GM19025 (cell line): Measurements from ENCODE around the gene CACNA1D.
"Not testable (repeated sequence)": the region's sequence is repeated elsewhere in the genome, so short reads cannot be mapped to it uniquely, and the experiment has no call there.

Experiments
- ATAC-seq: cut with Tn5 transposase; IDR thresholded peaks from one replicate; pipeline ENCODE4 v1.9.1; 2021; ENCODE audit warnings: mild to moderate bottlenecking, low read depth, moderate library complexity; ENCODE audit not compliant: unreplicated experiment

Gene CACNA1D

DNA sequence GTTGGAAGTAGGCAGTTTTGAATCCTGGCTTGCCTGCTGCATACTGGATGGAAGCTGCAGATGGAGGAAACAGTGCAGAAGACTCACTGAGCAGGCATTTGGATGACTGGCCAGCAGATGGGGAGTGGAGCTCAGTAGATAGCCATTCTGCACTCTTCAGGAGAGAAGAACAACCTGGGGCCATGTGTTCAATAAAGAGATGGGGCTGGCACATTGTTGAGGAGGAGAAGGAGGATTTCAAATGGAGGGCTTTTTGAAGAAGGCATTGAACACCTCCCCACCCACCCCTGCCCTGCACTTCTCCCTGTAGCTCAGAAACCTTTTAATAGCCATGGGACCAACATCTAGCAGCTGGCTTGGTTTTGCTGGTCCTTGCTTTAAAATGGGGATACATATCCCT, 109.8 kb downstream of the CACNA1D start:
- ATAC-seq = no peak

DNA sequence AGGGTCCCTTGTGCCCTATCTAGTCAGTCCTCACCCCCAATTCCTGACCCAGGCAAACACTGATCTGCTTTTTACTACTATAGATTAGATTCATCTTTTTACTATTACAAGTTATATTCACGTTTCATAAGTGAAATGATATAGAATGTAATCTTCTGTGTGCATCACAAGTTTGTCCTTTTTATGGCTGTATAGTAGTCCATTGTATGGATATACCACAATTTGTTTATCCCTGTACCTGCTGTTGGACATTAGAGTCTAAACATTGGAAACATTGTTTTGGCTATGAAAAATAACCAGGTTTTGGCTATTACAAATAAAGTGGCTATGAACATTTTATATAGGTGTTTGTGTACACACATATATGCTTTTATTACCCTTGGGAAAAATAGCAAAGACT, 112.4 kb downstream of the CACNA1D start:
- ATAC-seq = no peak

DNA sequence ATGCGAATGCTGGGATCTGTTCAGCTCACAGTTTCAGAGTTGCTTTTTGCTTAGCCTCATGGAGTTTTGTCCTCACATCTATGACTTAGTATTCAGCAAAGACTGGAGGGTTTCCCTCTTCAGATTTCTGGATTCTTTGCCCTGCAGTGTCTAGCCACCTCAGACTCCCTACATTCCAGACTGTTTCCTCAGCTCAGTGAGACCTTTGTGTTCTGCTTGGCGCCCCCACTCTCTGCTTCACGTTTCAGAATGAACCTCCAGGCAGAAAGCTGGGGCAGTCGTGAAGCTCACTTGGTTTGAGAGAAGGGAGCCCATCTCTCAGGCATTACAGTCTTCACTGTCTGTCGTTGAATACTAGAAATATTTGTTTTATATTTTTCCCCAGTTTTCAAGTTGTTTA, 118.1 kb downstream of the CACNA1D start:
- no peak for ATAC-seq

DNA sequence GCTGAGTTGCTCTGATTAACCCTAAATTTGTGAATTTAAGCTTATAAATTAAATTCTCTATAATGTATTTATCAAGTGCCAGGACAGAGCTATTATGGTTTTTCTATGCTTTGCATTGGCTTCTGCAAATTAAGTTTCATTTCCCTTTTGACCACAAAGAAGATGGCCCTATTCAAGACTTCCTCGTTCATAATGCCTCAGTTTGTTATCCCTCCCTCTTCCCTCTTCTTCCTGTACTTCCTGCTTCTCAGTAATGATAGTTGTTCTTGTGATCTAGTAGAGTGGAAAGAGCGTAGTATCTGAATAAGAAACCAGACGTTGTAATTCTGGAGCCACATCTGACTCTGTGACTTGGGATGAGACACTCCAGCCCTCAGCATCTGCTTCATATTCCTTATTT, 118.7 kb downstream of the CACNA1D start:
- ATAC-seq = no peak

DNA sequence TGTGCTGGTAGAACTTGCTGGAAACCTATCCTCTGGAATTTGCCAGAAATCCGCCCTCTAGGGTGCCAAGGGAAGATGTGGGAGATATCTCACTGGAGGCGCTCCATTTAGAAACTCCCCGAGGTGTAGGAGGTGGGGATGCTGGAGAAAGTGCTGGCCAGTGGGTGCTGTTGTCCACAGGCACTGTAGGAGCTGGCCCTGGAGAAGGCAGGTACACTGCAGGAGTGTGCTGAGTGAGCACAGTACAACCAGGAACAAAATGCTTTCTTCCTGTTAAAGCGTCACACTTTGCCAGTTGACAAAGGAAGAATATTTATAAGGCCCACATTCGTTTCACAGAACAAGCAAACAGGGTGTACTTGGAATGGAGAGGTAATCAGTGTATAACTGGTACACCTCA, 119.9 kb downstream of the CACNA1D start:
- no peak for ATAC-seq

DNA sequence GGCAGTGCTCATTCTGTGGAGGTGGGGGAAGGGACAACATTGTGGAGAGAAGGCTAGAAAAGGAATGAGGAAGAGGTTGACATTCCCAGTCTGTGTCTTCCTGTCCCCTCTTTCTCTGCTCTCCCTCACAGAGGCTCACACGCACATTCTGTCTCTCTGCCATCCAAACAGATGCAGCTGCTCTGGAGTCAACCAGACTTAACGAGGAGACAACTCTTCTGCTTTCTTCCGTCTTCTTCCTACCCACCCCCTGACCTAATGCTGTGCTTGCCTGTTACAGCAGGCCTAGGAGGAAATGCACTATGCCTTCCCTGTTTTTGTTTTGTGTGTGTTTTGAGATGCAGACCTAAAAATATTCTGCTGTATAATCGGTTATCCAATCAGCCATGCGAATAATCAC, 121.9 kb downstream of the CACNA1D start:
- no peak for ATAC-seq

DNA sequence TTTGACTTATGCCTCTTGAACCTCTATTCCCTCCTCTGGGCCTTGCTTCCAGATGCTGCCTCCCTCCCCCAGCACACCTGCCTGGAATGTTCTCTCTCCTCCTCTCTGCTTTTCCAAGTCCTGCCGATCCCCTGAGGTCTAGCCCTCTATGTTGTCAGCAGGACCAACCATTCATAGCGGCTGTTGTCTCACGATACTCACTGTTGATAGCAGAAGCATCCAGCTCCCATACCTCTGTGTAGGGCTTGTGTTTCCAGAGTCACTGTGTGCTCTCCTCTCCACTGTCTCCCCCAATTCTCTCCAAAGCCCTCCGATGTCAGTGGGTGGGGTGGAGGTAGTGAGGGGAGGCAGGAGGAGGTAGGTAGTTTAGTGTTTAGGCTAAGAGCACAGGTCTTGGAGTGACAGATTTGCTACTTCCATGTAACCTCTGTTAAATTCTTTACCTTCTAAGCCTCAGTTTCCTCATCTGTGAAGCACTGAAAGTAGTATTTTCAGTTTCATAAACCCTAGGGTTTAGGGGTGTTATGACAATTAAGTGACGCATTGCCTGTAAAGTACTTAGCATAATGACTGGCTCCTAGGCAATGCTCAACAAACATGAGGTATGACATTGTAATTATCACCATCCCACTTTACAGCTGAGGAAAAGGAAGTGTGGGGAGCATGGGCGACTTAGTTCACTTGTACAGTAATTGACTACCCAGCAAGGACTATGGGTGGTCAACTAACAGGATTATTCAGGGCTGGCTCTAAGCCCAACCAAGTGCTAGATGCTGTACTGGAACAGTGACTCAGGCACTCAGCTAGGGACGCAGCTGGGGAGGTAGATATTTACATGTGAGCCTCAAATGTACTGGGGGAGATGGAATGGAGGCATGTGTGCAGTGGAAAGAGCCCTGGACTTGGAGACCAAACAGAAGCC, 122.8 kb downstream of the CACNA1D start:
- ATAC-seq = no peak

DNA sequence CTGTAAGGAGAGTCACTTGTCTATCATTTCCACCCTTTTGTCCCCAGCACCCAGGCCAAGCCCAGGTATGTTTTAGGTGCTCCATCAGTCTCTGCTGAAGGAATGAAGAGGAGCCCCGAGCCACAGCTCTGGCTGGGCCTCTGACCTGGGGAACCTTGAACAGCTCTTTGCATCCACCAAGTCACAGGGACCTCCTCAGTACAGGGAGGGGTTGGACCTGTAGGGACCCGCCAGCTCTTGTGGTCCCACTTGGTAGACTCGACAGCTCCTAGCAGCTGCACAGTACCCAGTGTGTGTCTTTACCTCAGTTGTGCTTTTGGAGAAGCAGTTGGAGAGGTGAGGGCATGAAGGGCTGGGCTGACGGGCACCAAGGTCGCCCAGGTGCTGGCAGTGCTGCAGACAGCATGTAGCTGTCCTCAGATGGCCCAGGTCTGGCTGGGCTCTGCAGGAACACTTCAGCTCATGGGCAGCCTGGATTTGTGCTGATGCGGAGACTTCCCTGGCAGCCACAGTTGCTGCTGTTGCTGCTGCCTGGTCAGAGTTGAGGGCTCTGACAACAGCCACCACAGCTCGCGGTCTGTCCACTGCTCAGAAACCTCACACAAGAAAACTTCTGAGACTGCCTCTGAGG, 123.6 kb downstream of the CACNA1D start:
- ATAC-seq = no peak

DNA sequence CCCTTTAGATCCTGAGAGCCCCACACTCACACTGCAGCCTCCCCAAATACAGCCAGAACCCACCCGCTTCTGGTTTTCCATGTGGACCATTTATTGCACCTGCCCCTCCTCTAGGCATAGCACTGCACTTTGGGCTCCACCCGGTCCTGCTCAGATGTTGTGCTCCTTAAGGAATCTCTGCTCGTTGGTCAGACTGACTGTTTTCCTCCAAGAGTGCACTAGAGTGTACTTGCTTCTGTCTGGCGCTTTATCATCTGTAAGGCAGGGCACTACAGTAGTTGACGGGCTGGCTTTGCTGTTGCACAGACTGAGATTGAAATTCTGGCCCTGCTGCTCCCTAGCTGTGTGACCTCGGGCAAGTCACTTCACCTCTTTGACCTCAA, 124.1 kb downstream of the CACNA1D start:
- ATAC-seq = no peak

DNA sequence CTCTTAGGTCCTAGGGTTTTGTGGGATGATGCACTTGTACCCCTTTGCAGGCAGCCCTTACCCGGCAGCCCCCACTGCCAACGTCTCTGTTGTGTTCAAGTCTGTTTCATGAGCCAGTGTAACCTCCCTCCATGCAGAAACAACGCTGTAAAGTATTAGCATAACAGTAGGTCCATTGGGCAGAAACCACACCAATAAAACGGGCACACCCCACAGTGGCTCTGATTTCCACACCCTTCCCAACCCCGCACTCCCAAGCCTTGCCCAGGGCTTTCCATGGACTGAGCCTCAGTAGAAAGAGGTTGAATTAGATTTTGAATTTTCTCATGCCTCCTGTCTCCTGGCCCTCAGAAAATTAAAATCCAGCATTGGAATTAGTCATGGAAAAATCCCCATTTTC, 124.5 kb downstream of the CACNA1D start:
- ATAC-seq = no peak

DNA sequence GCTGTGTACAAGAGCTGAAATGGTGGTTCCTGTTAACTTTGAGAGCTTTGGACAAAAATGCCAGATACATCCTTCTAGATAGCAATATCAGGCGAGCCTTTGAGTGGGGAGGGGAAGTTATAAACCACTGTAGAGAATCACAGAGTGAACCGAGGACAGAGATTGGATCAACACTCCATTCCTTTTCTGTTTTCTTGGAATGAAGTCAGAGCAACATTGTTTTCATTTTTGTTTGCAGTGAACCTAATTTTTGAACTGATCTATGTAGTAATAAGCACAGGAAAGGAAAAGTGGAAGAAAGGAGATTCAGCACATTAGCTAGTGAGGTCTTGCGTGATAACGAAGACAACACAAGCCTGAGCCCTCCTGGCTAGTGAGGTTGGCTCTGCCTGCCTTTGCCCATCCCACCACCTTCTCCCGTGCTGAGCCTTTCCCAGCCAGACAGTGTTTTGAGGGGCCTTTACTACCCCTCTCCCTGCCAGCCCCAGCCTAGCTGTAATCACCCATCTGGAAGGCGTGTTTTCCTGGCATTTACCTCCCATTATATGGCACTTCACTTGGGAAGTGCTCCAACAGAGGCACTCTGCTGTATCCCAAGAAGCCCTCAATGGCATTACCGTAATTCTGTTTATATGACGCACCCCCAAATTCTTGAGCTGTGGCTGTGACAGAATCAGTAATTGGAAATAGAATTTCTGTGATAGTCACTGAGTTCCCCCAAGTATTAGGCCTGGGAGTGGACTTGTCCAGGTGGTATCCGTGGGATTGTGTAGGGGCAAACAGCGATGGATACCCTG, 129.8 kb downstream of the CACNA1D start:
- ATAC-seq = no peak

DNA sequence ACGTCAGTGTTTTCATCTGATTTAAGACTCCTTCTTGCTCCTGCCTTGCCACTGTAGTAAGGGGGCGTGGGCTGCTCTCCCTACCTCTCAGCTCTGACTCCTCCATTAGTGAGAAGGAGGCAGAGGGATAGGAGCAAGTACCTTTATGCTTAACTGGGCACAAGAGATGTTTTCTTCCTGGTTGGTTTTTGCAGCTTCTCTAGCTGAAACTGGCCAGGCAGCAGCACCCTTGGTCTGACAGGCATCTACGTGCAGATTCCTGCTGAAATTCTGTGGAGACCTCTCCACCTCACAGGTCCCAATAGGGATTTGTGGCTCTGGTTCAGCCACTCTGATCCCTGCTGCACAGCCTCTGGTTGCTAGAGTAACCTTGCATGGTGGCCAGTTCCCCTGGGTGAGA, 132.5 kb downstream of the CACNA1D start:
- ATAC-seq = no peak

DNA sequence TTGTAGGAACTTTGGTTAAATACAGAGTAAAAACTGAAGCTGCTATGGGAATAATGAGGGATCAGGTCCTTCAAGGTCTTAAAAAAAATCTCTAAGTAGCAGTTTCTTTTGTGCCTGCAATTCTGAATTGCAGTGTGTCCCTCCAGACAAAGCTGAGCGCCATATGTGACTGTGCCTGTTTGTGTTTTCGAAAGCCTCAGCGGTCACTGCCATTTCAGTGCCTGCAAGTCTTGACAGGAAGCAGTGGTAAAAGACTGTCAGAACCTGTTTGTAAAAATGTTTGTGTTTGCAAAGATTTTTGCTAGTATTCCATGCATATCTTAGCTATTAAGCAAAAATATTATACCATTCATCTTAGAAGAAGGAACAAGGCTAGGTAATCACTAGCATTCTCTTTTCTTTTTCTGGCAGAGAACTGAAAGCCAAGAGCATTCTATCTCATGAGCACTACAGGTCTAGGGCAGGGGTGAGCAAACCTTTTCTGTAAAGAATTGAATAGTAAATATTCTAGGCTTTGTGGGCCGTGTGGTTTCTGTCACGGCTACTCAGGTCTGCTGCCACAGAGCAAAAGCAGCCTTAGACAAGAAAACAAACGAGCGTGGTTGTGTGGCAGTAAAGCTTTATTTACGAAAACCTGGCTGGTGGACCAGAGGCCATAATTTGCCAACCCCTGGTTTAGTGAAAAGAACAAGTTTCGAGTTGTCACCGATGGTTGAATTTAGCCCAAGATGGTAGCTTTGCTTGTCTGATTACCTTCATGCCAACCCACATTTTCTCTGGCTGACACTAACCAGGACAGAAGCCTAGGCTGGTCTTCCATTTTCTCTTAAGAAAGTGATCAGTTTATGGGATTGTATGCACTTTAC, 134.4 kb downstream of the CACNA1D start:
- ATAC-seq = no peak

DNA sequence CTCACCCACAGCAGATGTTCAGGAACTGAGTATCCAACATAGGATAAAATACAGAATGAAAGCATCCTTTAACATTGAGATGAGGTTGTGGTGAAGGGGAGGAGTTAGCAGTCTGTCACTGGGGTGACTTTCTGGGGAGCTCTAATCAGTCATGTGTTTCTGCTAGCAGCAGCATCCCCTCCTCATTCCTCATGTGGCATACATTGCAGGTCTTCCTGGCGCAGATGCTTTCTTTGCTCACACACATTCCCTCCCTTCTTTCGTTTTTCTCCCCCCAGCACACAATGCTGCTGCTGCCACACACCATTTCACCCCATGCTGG, 135.0 kb downstream of the CACNA1D start:
- ATAC-seq = no peak

DNA sequence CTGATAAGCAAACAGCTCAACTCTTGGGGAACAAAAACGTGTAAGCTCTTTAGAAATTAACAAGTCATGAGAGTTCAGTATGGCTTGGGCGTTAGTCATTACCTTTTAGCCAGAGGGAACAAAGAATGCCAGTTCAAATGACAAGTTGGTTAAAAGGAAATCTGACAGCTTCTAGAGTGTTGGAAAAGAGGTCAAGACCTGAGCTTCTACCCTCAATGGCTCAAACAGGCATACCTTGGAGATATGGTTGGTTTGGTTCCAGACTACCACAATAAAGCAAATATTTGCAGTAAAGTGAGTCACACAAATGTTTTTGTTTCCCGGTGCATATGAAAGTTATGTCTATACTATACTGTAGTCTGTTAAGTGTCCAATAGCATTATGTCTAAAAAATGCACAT, 136.1 kb downstream of the CACNA1D start:
- ATAC-seq = no peak

DNA sequence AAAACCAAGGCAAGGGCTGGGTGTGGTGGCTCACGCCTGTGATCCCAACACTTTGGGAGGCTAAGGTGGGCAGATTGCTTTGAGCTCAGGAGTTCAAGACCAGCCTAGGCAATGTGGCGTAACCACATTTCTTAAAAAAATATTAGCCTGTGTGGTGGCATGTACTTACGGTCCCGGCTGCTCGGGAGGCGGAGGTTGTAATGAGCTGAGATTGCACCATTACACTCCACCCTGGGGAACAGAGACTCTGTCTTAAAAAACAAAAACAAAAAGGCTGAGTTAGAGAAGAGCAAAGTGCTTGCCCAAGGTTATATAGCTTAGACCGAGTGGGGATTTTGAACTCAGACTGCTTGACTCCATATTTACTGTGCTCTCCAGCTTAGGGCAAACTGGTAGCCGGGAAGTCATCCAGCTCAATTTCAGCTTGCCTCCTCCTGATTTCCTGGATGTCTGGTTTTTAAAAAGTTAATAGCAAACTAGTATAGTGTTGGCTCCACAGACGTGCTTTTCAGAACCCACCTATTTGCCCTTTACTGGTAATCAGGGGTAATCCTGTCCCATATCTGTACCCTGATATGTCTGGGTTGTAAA, 138.9 kb downstream of the CACNA1D start:
- no peak for ATAC-seq

DNA sequence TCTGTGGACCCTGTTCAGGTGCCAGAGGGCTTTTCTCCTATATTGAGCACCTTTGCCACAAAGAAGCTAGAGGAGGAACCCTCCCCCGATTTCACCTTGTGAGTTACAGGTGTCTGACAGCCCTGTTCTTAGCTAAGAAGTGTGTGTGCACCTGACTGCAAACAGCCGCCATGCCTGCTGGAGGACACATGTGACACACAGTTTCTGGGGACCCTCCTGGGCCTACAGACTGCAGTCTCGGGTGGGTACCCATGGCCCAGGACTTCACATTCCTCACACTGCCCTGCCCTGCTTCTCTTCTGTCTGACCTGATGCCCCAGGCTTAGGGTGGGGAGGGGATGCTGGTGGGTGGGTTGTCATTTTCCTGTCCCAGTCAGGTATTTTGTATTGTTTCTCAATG, 140.6 kb downstream of the CACNA1D start:
- no peak for ATAC-seq

DNA sequence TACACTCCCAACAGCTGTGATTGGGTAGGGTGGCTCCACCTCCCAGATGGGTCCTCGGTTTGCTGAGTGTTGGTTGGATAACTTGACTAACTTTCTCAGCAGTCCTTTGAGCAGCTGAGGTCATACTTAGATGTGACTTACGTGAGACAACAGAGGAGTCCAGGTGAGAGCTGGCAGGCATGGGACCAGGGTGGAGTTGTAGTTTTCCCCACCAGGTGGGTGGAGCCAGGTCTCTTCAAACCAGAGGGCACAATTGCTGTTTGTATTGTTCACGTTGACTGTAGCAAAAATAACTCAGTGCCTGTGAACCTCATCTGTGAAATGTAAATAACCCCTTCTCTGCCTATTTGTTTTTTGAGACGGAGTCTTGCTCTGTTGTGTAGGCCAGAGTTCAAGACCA, 144.4 kb downstream of the CACNA1D start:
- not testable (repeated sequence) for ATAC-seq

DNA sequence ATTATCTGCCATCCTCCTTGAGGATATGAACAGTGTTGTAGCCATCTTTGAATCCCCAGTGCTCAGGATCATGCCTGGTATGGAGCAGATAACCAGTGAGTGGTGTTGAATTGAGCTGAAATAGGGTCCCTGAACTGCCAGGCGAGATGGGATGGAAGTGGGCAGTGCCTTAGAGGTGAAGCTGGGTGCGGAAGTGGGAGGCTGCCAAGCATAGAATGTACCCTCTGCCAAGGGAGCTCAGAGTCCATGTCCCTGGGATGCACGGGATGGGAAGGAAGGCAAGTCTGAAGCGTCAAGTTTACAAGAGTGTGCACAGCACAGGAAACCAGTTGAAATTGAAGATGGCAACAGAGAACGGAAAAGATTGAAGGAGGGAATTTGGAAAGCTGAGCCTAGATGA, 147.0 kb downstream of the CACNA1D start:
- no peak for ATAC-seq

DNA sequence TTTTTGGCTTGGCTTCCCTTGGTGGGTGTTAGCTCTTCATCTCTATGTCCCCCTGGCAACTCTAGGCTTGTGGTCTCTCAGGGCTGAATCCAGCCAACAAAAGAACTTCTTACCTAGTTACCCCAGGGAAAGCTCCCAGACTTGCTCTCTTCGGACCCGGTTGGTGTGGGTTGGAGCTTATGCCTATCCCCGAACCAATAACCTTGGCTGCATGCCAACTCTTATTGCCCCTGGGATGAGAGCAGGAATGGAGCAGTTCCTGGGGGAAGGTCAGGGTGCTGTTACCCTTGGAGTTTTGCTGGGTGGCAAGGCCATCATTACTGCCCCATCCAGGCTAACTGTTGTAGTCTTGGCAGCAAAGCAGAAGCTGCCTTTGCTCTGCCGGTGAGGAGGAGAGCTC, 147.8 kb downstream of the CACNA1D start:
- no peak for ATAC-seq
